Left hindlimb (tissue), 1 donor: ENCODE measurements around the gene ARSD.
"Not testable (repeated sequence)": the region's sequence is repeated elsewhere in the genome, so short reads cannot be mapped to it uniquely, and the experiment has no call there.

ENCODE experiments used
- DNase-seq: peaks from one replicate; pipeline ENCODE4 v3.0.0-alpha.2; 2018

Gene ARSD

GRCh38 chrX:2889706-2890490 is 39.2 kb downstream of the ARSD start:
- not testable (repeated sequence) for DNase-seq

GRCh38 chrX:2889045-2889605 is 40.0 kb downstream of the ARSD start:
- DNase-seq: no peak

DNA sequence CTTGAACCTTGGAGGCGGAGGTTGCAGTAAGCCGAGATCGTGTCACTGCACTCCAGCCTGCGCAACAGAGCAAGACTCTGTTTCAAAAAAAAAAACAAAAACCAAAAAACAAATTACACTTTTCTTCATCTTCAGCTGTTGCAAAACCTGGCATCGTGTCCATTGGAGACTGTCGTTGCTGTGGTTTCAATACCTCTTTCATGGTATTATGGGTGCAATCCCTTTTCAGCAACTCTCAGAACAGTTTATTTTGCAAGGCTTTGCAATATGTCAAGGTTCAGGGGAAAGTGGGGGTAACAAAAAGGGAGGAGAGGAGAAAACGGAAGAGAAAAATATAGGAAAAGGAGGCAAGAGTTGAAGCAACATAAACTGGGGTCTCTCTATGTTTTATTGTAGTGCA is 40.8 kb downstream of the ARSD start:
- DNase-seq: no peak

- DNase-seq: no peak
Measured at GRCh38 chrX:2883770-2884169, 45.4 kb downstream of the ARSD start.

DNA sequence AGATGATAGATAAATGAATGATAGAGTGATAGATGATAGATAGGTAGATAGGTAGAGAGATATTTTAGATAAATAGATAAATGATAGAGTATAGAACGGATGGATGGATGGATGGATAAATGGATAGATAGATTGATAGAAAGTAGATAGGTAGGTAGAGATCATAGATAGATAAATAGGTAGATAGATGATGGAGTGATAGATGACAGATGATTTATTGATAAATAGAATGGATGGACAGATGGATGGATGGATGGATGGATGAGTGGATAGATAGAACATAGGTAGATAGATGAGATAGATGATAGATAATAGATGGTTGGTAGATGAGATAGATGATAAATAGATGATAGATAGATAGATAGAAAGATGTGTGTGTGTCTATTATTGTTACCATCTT is 49.5 kb downstream of the ARSD start:
- no peak for DNase-seq

DNA sequence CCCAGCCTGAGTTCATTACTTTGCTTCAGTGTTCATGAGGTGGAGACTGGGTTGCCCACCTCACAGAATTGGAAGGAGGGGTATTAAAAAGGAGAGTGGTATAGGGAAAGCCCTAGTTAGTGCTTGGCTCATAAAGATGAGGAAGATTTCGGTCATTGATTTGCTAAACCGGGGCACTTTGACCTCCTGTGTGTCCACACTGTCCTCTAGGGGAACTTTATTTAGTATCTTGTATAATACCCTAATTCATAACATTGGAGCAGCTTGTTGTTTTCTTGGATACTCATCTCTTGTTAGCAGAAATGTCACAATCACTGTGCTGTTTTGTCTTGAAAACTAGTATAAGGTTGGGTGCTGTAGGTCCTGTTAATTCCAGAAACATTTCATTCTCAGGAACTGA is 50.6 kb downstream of the ARSD start:
- no peak for DNase-seq

GRCh38 chrX:2875798-2876399 is 53.2 kb downstream of the ARSD start:
- no peak for DNase-seq

DNA sequence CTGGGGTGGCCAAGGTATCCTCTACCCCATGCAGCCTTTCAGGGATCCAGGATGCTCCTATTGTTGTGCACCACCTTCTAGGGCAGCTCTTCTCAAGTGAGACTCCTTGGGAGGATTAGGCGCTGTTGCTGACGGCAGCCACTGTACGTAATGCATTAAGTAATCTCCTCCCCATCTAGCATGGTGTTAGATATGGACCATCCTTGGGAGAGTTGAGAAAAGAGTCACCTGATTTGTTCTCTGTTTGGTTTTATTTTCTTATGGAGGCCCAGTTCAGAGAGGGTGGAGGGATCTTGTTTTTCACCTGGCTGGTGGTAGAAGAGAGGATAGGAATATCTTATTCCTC is 54.0 kb downstream of the ARSD start:
- no peak for DNase-seq

DNA sequence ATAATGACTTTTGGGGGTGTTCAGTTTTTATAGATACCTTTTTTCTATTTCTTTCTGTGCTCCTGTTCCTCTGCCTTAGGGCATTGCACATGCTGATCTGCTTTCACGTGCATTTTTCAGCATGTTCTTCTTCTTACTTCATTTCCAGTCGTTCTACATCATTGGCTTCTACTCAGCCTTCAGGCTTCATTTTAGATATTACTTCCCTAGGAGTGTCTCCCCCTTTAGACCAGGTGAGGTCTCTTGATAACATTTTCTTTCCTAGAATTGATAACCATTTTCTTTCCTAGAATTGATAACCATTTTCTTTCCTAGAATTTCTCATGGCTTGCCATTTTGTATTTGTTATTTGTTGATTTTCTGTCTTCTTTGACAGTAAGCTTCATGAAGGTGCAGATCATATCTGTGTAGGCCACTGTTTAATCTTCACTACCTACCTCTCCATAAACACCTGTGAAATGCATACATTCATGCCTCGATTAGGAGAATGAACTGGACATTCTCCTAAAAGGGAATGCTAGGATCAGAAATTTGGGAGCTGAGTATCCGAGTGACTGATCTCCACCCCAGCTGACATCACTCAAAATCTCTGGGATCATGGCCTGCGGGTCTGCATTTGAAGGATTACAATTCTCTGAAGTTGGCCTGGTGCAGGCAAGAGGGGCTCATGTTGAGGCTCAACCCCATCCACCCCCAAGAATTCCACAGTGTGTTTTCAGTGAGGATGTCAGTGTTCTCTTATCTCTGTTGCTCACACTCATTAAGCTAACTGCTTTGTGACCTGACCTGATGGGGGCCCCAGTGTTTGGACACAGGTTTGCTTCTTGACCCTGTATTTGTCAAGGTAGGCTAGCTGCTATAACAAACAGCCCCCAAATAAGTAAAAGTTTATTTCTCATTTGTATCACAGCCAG is 54.7 kb downstream of the ARSD start:
- no peak for DNase-seq

- DNase-seq: no peak
Measured at GRCh38 chrX:2872671-2873277, 56.4 kb downstream of the ARSD start.

DNA sequence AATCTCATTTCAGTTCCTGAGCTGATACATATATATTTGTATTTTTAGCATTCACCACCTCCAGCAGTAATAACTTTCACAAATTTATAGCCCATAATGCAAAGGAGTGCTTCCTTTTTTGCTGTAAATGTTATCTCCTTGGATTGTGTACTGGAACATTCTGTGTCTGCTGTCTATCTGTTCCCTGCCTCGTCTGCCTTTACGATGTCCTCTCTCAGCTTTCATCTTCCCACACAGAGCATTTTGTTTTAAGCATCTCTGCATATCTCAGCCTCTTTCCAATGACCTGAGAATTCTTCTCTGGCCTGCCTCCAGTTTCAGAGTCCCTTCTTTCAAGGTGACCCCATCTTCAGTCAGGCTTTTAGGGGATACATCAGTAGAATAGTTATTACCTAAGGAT is 57.3 kb downstream of the ARSD start:
- no peak for DNase-seq

DNA sequence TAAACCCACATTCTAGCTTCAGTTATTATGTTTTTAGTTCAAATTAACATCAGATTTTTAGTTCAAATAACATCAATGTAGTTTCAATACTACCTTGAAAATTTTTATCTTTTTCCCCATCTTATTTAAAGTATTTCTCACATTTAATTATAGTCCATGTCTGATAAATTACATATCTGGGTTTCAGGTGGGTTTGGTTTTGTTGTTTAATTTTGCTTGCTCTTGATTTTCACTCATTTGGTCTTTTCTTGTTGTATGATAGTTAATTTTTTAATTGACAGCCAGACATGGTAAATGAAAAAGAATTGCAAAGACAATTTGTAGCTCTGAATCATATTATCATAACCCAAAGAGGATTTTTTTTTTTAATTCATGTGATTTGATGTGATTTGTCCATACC is 58.5 kb downstream of the ARSD start:
- DNase-seq: no peak

DNA sequence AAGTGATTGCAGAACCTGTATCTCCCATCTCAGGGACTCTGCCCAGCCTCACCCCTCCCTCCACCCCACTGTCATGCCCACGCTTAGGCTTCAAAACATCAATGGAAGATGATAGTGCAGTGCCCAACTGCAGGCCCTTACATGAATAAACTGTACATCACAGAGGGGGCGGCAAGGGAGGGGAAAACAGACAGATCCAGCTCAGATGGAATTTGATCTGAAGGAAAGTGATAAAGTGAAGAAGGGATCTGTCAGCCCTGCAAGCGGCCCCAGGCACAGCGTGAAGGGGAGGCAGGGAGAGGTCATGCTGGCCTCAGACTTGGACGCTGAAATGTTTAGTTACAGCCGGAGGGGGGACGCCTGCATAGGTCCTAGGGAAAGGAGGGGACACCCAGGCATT is 61.9 kb downstream of the ARSD start:
- no peak for DNase-seq

GRCh38 chrX:2863646-2864045 is 65.5 kb downstream of the ARSD start:
- no peak for DNase-seq

DNA sequence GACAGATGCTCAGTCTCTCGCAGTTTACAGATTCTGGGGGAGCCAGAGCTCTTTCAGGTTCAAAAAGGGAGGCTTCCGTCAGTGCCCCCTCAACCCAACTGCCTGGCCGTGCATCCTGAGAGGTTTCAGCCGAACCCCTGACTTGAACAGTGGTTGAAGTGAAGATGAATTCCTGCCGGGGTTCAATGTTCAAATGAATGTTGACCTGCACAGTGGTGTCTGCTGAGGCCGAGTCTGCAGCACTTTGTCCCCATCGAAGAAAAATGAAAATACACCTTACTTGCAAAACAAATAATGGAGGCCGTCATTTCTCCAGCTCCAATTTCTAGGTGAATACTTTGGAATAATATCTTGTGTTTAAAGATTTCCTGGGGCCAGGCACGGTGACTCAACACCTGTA is 66.7 kb downstream of the ARSD start:
- DNase-seq: no peak

DNA sequence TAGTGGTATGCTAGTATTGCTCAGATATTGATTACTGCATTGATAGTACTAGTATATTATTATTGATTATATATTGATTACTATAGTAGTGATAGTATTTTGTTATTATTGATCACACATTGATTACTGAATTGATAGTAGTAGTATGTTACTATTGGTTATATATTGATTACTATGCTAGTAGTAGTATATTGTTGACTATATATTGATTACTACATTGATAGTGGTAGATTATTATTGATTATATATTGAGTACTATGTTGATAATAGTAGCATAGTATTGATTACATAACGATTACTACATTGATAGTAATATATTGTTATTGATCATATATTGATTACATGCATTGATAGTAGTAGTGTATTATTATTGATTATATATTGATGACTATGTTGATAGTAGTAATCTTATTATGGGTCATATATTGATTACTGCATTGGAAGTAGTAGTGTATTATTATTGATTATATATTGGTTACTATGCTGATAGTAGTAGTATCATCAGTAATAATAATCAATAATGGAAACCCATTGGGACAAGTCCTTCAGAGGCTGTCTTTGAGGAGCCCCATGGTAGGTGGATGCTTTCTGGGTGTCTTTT is 69.8 kb downstream of the ARSD start:
- no peak for DNase-seq

DNA sequence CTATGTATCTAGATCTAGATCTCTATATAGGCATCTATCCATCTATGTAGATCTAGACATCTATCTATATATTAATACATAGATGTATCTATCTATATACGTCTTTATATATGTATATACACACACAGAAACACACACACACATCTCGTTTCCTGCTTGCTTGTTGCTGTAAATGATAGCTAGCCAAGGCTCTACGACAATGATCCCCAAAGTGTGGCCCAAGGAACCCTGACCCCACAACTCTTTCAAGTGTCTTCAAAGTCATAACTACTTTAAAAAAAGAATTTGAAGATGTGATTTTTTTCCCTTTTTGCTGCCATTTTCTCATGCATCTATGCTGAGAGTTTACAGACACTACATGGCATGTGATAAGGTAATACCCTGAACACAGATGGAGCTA is 71.6 kb downstream of the ARSD start:
- DNase-seq: no peak

- DNase-seq: no peak
Measured at GRCh38 chrX:2855761-2856160, 73.4 kb downstream of the ARSD start.

DNA sequence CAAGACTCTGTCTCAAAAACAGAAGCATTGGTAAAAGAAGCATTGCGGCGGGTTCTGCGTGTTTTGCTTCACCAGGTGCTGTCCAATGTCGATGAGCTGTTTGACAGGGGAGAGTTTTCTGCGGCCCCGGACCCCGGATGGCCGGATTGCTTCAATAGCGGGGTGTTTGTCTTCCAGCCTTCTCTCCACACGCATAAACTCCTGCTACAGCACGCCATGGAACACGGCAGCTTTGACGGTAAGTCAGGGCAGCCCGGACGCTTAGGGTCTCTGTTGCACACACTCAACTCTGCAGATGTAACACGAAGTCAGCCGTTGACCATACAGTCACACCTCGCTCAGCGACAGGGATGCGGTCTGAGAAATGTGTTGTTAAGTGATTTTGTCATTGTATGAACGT is 74.2 kb downstream of the ARSD start:
- DNase-seq: no peak
